22Rv1 (cell line): ENCODE data around the gene CTR9.

Source experiments
- H3K27ac ChIP-seq: fragments of 450-650 bp; 2 replicates; pipeline ENCODE4 v1.5.1; 2017
- CTCF ChIP-seq: fragments of 450-650 bp; IDR thresholded peaks from 2 replicates; pipeline ENCODE4 v1.5.1; 2017; ENCODE audit warnings: mild to moderate bottlenecking
- ZFX ChIP-seq: fragments of 450-650 bp; IDR thresholded peaks from 2 replicates; pipeline ENCODE4 v1.6.1; 2017; ENCODE audit warnings: antibody characterized with exemption, borderline replicate concordance

CTR9 gene

GRCh38 chr11:10728154-10728553 is 22.9 kb upstream of the CTR9 start:
- no peak for TF ChIP-seq CTCF
- no peak for TF ChIP-seq ZFX
- H3K27ac ChIP-seq = no peak overlapping the region

- TF ChIP-seq ZFX (no peak), CTCF (no peak)
- H3K27ac ChIP-seq = no peak overlapping the region
Observed at GRCh38 chr11:10728789-10729472, 22.1 kb upstream of the CTR9 start.

GRCh38 chr11:10730151-10730550 is 20.9 kb upstream of the CTR9 start:
- no peak overlapping the region for H3K27ac ChIP-seq
- TF ChIP-seq ZFX = no peak
- TF ChIP-seq CTCF = no peak

GRCh38 chr11:10731064-10731680 is 19.9 kb upstream of the CTR9 start:
- no peak overlapping the region for H3K27ac ChIP-seq
- no peak for TF ChIP-seq ZFX
- TF ChIP-seq CTCF = no peak

GRCh38 chr11:10735481-10736475 is 15.3 kb upstream of the CTR9 start:
- TF ChIP-seq ZFX = no peak
- TF ChIP-seq CTCF = peak; percentile 99
- H3K27ac ChIP-seq = 0 out of 2 replicates have a peak overlapping the region, but pooled peaks have one; percentile 34

- TF ChIP-seq CTCF = no peak
- no peak for TF ChIP-seq ZFX
- no peak overlapping the region for H3K27ac ChIP-seq
Observed at GRCh38 chr11:10742460-10743208, 8.4 kb upstream of the CTR9 start.
